HEK293T (cell line): ENCODE data around the gene MSLN.

ENCODE experiments used
- CTCF ChIA-PET: fragments of 350-600 bp; formaldehyde crosslinking; extraction: SDS; loops from one replicate; lab custom pipeline; 2021; ENCODE audit warnings: antibody characterized with exemption, inconsistent platforms; lab: Yijun Ruan, JAX
- POLR2A ChIA-PET: fragments of 350-600 bp; formaldehyde crosslinking; extraction: SDS; loops from one replicate; lab custom pipeline; 2020; ENCODE audit warnings: antibody characterized with exemption, inconsistent platforms; lab: Yijun Ruan, JAX
- DNase-seq: peaks from one replicate; pipeline ENCODE4 v3.0.0; 2012; ENCODE audit warnings: mixed read lengths; ENCODE audit errors: extremely low spot score
- ARNT ChIP-seq: fragments of 450-650 bp; IDR thresholded peaks from 2 replicates; pipeline ENCODE4 v1.6.1; 2017; ENCODE audit warnings: mild to moderate bottlenecking
- BHLHE40 ChIP-seq: fragments of 450-650 bp; IDR thresholded peaks from 2 replicates; pipeline ENCODE4 v1.6.1; 2016; ENCODE audit warnings: mild to moderate bottlenecking, moderate library complexity, borderline replicate concordance
- CTBP1 ChIP-seq: fragments of 450-650 bp; IDR thresholded peaks from 2 replicates; pipeline ENCODE4 v1.6.1; 2016; ENCODE audit warnings: borderline replicate concordance
- ELF4 ChIP-seq: fragments of 450-650 bp; IDR thresholded peaks from 2 replicates; pipeline ENCODE4 v1.6.1; 2017; ENCODE audit warnings: antibody characterized with exemption
- FOXA1 ChIP-seq: fragments of 450-650 bp; IDR thresholded peaks from 2 replicates; pipeline ENCODE4 v1.6.1; 2016; ENCODE audit warnings: mild to moderate bottlenecking
- FOXK2 ChIP-seq: fragments of 450-650 bp; IDR thresholded peaks from 2 replicates; pipeline ENCODE4 v1.6.1; 2016; ENCODE audit warnings: mild to moderate bottlenecking
- FOXM1 ChIP-seq: fragments of 450-650 bp; IDR thresholded peaks from 2 replicates; pipeline ENCODE4 v1.6.1; 2017; ENCODE audit warnings: mild to moderate bottlenecking, borderline replicate concordance
- HDGF ChIP-seq: fragments of 450-650 bp; IDR thresholded peaks from 2 replicates; pipeline ENCODE4 v1.6.1; 2017; ENCODE audit warnings: antibody characterized with exemption, borderline replicate concordance
- L3MBTL2 ChIP-seq: fragments of 450-650 bp; conservative IDR thresholded peaks from 2 replicates; pipeline ENCODE4 v1.6.1; 2016; ENCODE audit warnings: mild to moderate bottlenecking
- LEF1 ChIP-seq: fragments of 450-650 bp; IDR thresholded peaks from 2 replicates; pipeline ENCODE4 v1.6.1; 2017; ENCODE audit warnings: mild to moderate bottlenecking, borderline replicate concordance
- NFRKB ChIP-seq: fragments of 450-650 bp; IDR thresholded peaks from 2 replicates; pipeline ENCODE4 v1.6.1; 2016; ENCODE audit warnings: mild to moderate bottlenecking, moderate library complexity
- SP1 ChIP-seq: fragments of 450-650 bp; IDR thresholded peaks from 2 replicates; pipeline ENCODE4 v1.6.1; 2017
- SUZ12 ChIP-seq: fragments of 450-650 bp; IDR thresholded peaks from 2 replicates; pipeline ENCODE4 v1.6.1; 2016; ENCODE audit warnings: mild to moderate bottlenecking
- TARDBP ChIP-seq: fragments of 450-650 bp; IDR thresholded peaks from 2 replicates; pipeline ENCODE4 v1.6.1; 2016
- ZNF384 ChIP-seq: fragments of 450-650 bp; IDR thresholded peaks from 2 replicates; pipeline ENCODE4 v1.6.1; 2016
- TF ChIP-seq, protein P1 (sequence below): fragments of 450-650 bp; IDR thresholded peaks from 2 replicates; pipeline ENCODE4 v1.6.1; 2016

Gene MSLN

GRCh38 chr16:813204-813915 is 52.8 kb downstream of the MSLN start:
- POLR2A ChIA-PET = no interaction called here
- TF ChIP-seq SUZ12 (no peak), LEF1 (no peak), CTBP1 (no peak), ZNF384 (no peak), HDGF (no peak), NFRKB (no peak), SP1 (no peak), FOXK2 (no peak), TARDBP (no peak), FOXM1 (no peak), ELF4 (no peak), BHLHE40 (no peak), L3MBTL2 (no peak), ARNT (no peak), FOXA1 (no peak)
- TF ChIP-seq, protein P1, sequence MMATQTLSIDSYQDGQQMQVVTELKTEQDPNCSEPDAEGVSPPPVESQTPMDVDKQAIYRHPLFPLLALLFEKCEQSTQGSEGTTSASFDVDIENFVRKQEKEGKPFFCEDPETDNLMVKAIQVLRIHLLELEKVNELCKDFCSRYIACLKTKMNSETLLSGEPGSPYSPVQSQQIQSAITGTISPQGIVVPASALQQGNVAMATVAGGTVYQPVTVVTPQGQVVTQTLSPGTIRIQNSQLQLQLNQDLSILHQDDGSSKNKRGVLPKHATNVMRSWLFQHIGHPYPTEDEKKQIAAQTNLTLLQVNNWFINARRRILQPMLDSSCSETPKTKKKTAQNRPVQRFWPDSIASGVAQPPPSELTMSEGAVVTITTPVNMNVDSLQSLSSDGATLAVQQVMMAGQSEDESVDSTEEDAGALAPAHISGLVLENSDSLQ = no peak
- CTCF ChIA-PET = no interaction called here
- peak; percentile 81 for DNase-seq

DNA sequence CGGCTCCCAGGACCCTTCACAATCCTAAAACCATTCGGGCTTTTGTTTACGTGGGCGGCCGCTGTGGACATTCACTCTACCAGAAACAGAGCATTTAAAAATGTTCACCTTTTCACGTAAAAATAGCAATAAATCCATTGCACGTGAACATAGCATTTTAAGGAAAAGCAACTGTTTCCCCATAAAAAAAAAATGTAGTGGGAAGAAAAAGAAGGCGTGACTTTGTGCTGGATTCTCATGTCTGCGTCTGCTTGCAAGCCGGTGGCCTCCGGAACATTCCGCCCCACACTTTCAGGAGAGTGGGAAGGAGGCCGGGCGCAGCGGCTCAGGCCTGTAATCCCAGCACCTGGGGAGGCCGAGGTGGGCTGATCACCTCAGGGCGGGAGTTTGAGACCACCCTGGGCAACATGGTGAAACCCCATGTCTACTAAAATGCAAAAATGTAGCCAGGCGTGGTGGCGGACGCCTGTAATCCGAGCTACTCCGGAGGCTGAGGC is 53.4 kb downstream of the MSLN start:
- no peak for TF ChIP-seq BHLHE40
- no peak for TF ChIP-seq ZNF384
- no peak for TF ChIP-seq CTBP1
- no peak for TF ChIP-seq FOXM1
- TF ChIP-seq HDGF = no peak
- TF ChIP-seq SUZ12 = no peak
- ChIA-PET POLR2A (no interaction called here), CTCF (no interaction called here)
- no peak for DNase-seq

GRCh38 chr16:814974-815373 is 54.4 kb downstream of the MSLN start:
- POLR2A ChIA-PET = no interaction called here
- TF ChIP-seq FOXA1 (no peak), FOXM1 (no peak)
- no peak for DNase-seq
- CTCF ChIA-PET = no interaction called here

DNA sequence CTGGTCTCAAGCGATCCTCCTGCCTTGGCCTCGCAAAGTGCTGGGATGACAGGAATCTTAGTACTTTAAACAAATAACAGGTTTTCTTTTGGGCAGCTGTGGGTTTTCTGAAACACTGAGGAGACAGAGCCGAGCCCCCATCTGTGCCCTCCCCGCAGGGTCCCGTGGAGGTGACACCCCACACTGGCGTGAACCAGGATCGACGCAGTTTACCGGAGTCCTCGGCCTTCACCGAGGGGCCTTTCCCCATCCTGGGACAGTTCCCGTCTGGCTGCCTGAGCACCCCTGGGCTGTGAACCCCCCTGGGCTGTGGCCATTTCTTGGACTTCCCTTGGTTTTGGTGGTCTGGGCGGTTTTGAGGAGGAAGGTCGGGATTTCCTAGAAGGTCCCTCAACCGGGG is 55.3 kb downstream of the MSLN start:
- no peak for DNase-seq
- POLR2A ChIA-PET = no interaction called here
- CTCF ChIA-PET = no interaction called here

DNA sequence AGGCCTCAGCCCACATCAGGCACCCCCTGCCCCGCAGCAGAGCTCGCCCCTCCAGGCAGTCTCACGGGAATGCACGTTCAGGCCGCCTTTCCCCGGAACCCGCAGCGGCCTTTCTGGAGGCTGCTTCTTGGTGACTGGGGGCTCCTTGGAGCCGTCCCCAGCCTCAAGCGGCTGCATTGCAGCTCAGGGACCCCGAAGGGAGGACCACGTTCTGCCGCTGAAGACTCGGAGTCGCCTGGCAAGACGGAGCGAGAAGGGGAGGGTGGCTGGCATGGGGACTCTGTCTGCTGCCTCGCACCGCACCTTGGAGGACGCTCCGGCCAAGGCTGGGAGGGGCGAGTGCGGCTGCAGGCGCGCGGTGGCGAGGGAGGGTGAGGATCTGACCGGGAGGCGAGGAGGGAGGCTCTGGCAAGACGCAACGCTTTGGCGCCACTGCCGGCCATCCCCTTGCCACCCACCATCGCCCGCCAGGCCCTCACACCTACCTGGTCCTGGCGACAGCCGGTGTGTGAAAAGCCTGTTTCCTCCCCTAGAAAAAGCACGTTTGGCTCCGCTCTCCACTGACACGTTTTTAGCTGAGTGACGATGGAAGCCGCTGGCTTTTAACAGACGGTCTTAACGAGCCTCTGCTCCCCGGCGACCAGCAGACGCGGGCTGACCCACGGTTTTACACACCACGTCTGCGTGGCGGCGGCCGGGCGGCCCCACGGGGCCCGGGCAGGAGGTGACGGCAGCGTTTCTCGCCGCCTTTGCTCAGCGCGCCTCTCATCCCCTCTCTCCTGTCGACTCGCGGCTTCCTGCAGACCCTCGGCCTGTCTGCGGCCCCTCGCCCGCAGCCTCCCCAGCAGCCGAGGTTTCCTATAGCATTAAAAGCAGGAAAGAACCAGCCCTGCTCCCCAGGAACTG is 56.7 kb downstream of the MSLN start:
- POLR2A ChIA-PET = interaction anchor here (0.6 kb wide), 1 partner anchor 60 kb away, joined by 4 read pairs; no protein-coding TSS in a partner anchor

More for the DNA sequence above, 55.3 kb downstream of the MSLN start:
- TF ChIP-seq ZNF384 (no peak), SP1 (no peak), L3MBTL2 (no peak), HDGF (no peak), LEF1 (no peak), FOXK2 (no peak), ELF4 (no peak), FOXA1 (no peak), NFRKB (no peak), CTBP1 (no peak), SUZ12 (no peak), FOXM1 (no peak)
- TF ChIP-seq, protein P1 = no peak

More for the DNA sequence above, 56.7 kb downstream of the MSLN start:
- no peak for DNase-seq
- no peak for TF ChIP-seq FOXA1
- TF ChIP-seq ELF4 = no peak
- no peak for TF ChIP-seq SUZ12
- no peak for TF ChIP-seq ZNF384
- TF ChIP-seq, protein P1 = no peak
- TF ChIP-seq FOXM1 = no peak
- no peak for TF ChIP-seq ARNT
- TF ChIP-seq BHLHE40 = no peak
- TF ChIP-seq SP1 = no peak
- no peak for TF ChIP-seq FOXK2
- TF ChIP-seq NFRKB = no peak
- CTCF ChIA-PET = no interaction called here
